ENCODE measurements around the gene EGLN1.
"Not testable (repeated sequence)": the region's sequence is repeated elsewhere in the genome, so short reads cannot be mapped to it uniquely, and the experiment has no call there.

Gene EGLN1

GRCh38 chr1:231421971-231422797 is at the start of gene EGLN1:
TSS of gene EGLN1 (minus strand) at chr1:231422287. CDS start at chr1:231421888, 399 bp downstream.
- DNase-seq, result peak; percentile 85

GRCh38 chr1:231471500-231471899 is 49.4 kb upstream of the EGLN1 start:
- DNase-seq, result not testable (repeated sequence)

DNA sequence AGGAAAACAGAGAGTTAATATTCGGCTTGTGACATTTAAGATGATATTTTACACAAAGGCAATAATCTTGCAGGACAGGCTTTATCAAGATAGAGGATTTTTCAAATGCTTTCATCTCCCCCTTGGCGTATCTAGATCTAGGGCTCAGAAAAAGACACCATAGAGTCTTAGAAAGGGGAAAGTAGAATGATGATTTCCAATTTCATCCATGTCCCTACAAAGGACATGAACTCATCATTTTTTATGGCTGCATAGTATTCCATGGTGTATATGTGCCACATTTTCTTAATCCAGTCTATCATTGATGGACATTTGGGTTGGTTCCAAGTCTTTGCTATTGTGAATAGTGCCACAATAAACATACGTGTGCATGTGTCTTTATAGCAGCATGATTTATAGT is 48.9 kb upstream of the EGLN1 start:
- not testable (repeated sequence) for DNase-seq

DNA sequence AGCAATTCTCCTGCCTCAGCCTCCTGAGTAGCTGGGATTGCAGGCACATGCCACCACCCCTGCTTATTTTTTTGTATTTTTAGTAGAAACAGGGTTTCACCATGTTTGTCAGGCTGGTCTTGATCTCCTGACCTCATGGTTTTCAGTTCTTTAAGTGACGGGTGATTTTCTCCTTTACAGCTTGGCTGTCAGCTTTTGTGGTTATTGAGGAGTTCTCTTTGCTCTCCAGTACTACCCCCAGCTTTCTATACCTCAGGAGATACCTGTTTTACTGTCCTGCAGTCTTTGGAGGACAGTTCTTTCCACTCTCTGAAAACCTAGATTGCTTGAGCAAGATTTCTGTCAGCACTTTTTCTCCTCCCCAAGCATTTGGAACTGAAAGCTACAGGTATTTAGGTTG is 45.9 kb upstream of the EGLN1 start:
- DNase-seq, result no peak

GRCh38 chr1:231465051-231465450 is 43.0 kb upstream of the EGLN1 start:
- DNase-seq, result no peak

DNA sequence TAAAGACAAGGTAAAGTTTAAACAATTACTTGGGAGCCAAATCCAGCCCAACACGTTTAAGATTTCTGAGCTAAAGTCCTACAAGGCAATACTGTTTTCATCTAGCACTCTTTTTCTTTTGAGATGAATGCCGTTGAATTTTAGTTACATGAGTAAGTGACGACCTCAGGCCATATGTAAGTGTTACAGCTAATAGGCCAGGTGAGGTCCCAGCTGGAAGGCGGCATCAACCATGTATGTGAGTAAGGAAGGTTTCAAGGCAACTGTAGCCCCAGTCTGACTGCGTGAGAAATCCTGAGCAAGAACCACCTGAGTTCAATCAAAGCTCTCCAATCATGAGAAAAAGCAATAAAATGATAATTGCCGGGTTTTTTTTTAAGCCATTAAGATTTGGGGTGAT is 41.5 kb upstream of the EGLN1 start:
- DNase-seq, result no peak

GRCh38 chr1:231460614-231461013 is 38.5 kb upstream of the EGLN1 start:
- peak; percentile 4 for DNase-seq

DNA sequence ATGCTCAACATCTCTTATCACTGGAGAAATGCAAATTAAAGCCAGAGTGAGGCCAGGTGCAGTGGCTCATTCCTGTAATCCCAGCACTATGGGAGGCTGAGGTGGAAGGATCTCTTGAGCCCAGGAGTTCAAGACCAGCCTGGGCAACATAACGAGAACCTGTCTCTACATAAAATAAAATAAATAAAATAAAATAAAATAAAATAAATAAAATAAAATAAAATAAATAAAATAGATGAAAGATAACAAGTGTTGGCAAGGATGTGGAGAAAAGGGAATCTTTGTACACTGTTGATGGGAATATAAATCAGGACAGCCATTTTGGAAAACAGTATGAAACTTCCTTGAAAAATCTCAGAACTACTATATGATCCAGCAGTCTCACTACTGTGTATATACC is 37.4 kb upstream of the EGLN1 start:
- DNase-seq, result not testable (repeated sequence)

DNA sequence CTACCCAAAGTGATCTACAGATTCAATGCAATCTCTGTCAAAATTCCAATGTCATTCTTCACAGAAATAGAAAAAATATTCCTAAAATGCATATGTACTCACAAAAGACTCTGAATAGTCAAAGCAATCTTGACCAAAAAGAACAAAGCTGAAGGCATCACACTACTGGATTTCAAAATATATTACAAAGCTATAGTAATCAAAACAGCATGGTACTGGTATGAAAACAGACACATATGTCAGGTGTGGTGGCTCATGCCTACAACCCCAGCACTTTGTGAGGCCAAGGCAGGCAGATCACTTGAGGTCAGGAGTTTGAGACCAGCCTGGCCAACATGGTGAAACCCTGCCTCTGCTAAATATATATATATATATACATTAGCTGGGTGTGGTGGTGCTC is 35.9 kb upstream of the EGLN1 start:
- not testable (repeated sequence) for DNase-seq

GRCh38 chr1:231454133-231454532 is 32.0 kb upstream of the EGLN1 start:
- DNase-seq, result not testable (repeated sequence)

DNA sequence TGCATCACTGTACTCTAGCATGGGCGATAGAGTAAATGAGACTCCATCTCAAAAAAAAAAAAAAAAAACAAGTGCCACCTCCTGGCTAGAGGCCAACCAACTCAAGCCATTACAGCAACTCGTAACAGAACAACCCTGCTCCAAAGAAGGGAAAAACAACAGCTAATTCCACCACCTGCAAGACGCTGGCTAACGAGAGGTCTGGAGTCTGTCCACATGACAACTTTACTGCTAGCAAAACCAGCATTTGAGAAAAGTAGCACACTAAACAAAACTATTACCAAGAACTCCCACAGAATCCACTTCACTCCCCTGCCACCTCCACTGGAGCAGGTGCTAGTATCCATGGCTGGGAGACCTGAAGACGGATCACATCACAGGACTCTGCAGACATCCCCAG is 24.1 kb upstream of the EGLN1 start:
- no peak for DNase-seq

DNA sequence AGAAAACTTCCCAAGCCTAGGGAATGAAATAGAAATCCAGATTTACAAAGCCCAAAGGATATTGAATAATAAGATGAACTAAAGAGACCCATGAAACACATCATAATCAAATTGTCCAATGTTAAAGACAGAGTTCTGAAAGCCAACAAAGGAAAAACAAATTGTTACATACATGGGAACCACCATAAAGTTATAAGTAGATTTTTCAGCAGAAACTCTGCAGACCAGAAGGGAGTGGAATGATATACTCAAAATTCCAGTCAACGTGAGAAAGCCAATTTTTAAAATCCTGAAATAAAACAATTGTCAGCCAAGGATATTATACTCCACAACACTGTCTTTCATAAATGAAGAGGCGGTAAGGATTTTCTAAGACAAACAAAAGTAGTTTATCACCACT is 22.0 kb upstream of the EGLN1 start:
- no peak for DNase-seq

DNA sequence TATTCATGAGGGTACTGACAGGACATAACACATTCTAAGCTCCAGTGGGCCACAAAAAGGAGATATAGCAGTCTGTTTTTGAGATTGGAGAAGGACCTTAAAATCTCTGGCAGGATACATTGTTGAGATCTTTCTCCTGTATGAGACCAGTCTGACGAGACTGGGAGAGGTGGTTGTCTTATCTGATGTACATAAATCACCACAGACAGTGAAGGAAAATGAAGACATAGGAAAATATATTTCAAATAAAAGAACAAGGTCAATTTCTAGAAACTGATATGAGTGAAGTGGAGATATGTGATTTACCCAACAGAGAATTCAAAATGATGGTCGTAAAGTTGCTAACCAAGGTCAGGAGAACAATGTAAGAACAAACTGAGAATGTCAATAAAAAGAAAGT is 21.3 kb upstream of the EGLN1 start:
- no peak for DNase-seq

DNA sequence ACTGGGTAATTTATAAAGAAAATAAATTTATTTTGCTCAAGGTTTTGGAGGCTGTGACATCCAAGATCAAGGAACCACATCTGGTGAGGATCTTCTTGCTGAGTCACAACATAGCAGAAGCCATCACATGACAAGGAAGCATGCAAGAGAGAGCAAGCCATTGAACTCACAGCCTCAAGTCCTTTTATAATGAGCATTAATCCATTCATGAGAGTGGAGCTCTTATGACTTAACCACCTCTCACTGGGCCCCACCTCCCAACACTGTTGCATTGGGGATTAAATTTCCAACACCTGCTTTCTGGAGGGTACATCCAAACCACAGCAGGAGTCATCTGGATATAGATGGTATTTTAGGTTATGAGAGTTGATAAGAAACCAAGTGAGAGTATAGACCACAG is 20.6 kb upstream of the EGLN1 start:
- peak; percentile 16 for DNase-seq

DNA sequence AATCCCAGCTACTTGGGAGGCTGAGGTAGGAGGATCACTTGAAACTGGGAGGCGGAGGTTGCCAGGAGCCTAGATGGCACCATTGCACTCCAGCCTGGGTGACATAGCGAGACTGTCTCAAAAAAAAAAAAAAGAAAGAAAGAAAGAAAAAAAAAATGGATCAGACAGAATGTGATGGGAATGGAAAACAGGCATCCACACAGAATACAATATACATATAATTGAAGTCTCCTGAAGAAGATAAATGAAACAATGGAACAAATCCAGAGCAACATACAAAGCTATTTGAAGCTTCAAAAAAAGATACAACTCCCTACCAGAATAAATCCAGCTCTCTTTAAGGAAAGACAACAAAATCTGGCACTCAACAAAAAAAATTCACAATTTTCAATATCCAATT is 10.9 kb upstream of the EGLN1 start:
- DNase-seq, result no peak

DNA sequence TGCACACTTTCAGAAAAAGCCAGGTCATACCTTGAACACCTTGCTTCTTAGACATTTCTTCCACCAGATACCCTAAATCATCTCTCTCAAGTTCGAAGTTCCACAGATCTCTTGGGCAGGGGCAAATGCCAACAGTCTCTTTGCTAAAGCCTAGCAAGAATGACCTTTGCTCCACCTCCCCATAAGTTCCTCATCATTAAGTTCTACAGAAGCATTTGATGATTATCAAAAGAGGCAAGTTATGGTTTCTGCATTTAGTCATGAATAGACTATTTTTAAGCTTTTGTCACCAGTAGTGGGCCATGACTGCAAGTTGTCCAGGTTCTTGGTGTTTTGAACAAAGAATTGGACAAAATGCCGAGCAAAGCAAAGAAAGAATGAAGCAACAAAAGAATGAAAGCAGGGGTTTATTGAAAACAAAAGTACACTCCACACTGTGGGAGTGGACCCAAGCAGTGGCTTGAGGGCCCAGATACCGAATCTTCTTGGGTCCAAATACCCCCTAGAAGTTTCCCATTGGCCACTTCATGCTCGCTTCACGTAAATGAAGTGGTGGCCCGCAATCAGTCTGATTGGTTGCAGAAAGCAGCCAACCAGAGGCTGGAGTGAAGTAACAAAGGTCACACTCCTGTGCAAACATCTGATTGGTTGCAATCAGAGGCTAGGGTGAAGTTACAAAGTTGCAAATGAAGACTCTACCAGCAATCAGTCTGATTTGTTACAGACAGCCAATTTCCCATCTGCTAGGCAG is 9.8 kb upstream of the EGLN1 start:
- DNase-seq, result no peak

GRCh38 chr1:231430678-231431352 is 8.7 kb upstream of the EGLN1 start:
- DNase-seq, result not testable (repeated sequence)

DNA sequence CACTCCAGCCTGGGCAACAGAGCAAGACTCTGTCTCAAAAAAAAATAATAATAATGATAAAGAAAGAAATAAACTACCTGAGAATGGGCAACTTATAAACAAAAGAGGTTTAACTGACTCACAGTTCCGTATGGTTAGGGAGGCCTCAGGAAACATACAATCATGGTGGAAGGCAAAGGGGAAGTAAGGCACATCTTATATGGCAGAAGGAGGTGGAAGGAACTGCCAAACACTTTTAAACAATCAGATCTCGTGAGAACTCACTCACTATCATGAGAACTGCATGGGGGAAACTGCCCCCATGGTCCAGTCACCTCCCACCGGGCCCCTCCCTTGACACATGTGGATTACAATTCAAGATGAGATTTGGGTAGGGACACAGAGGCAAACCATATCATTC is 6.3 kb upstream of the EGLN1 start:
- no peak for DNase-seq

DNA sequence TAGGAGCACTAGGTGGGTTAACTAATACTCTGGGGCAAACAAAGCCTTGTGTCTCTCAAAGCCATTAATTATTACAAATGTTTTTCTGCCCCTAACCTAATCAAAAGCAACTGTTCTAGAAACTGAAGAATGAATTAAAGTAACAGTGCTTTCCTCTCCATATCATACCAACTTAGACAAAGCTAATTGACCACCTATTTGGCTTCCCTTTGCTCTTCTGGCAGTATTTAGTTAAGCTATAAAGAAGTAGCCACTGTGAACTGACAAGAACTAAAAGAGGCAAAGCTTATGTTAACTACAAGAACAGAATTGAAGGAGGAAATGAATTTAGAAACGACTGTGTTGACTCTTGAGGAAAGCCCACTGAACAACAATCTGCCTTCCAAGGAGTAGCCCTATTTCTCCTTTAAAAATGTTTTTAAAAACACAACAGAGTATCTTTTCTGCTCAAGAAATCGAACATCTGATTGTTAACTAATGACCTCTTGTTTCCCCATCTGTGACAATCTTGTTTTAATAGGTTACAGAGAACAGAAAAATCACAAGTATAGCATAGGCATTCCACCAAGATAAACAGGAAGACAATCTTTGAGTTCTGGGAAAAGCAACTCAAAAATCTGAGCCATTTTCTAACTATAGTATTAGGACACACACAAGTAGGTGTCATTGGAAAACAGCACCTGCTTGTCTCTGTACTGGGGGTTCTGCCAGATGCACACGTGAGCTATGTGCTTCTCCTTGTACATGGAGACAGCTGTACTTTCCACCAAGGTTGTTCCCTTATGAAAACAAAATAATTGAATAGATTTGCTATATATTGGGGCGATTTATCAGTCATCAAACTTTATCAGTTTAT is 3.1 kb upstream of the EGLN1 start:
- no peak for DNase-seq

DNA sequence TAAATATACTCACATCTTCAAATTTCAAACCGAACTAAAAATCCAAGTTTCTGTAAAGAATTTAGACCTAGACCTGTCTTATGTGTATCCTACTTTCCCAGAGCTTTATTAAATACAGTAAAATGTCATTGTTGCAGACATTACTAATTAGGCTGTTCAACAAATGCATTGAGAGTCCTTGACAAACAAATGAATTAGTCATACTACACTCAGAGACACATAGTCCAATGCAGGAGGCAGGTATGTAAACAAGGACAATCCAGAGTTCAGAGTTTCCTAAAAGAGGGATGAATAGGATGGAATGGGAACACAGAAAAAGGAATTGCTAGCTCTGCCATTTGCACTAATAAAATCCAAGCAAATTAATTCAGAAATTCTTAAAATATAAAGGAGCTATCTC is 1.6 kb upstream of the EGLN1 start:
- DNase-seq, result no peak

GRCh38 chr1:231422798-231423309 is 767 bp upstream of the EGLN1 start:
- no peak for DNase-seq

DNA sequence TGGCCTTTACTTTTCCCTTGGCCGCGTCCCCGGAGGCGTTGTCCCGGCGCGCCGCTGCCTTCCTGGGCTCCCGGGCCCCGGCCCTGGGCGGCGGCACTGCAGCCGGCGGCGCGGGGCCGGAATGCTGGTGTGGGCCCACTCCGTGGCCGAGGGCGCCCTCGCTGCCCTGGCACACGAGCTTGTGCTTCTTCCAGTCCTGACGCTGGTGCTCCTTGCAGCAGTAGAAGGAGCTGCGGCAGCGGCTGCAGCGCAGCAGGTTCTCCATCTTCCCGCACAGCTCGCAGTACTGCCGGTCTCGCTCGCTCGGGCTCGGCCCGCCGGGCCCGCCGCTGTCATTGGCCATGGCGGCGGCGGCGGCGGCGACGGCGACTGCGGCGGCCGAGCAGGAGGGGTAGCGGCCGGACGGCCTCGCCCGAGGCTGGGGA is 529 bp downstream of the EGLN1 start:
- DNase-seq, result peak; percentile 28
